Dendritic cell treated with granulocyte-macrophage colony-stimulating factor and Interleukin-4, amounts not matched to agents 40 ng/mL and 50 ng/mL, for 4 days (primary cell): ENCODE results near the gene DNAJB2.

Experiments used
- H3K27ac Mint-ChIP-seq: one replicate; pipeline ENCODE4 v1.8.0; 2022; ENCODE audit warnings: mild to moderate bottlenecking, mixed read lengths
- H3K27me3 Mint-ChIP-seq: one replicate; pipeline ENCODE4 v1.8.0; 2022; ENCODE audit warnings: mild to moderate bottlenecking, mixed read lengths
- H3K36me3 Mint-ChIP-seq: one replicate; pipeline ENCODE4 v1.8.0; 2022; ENCODE audit warnings: low read depth, mixed read lengths
- H3K4me1 Mint-ChIP-seq: one replicate; pipeline ENCODE4 v1.8.0; 2022; ENCODE audit warnings: low read depth, mixed read lengths
- H3K4me3 Mint-ChIP-seq: one replicate; pipeline ENCODE4 v1.8.0; 2022; ENCODE audit warnings: mild to moderate bottlenecking, moderate library complexity, mixed read lengths
- H3K9me3 Mint-ChIP-seq: one replicate; pipeline ENCODE4 v1.8.0; 2022; ENCODE audit warnings: mixed read lengths
- intact Hi-C: fragments of 100-400 bp; cut with micrococcal nuclease; formaldehyde crosslinking; loops from one replicate; pipeline ENCODE4 v1.15.0; 2022

The DNAJB2 gene

DNA sequence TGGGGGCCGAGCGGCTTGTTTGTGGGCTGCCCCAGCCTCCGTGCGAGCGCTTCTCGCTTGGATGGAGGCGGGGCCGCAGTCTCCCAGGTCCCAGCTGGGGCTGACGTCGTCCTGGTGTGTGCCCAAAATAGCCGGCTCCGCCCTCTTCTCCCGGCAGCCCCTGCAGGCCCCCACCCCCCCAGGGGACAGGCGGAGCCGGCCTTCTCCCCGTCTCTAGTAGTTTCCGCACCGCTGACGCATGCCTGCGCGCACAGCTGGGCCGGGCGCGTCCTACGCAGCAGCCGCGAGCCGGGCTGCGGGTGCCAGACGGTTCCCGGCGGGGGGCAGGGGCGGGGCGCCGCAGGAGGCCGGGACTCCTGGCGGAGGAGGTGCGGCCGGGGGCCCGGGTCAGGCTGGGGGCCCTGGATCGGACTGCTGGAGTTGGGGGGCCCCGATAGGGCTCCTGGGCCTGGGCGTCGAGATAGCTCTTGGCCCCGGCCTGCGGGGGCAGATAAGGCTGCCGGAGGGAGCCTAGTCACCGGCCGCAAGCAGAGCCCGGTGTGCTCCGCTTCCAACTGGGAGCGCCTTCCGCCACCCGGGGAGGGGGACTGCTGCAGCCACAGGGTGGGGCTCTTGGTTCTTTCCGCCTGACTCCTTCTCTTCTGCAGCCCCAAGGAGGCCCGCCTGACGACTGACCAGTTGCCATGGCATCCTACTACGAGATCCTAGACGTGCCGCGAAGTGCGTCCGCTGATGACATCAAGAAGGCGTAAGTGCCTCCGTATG, at the start of gene DNAJB2:
DNAJB2 (plus strand) TSS at position 216 of the 765 bp plus-strand sequence; CDS start at position 684, 468 bp downstream.
- Mint-ChIP-seq H3K36me3 (peaks cover 49% of the 10 kb centered on the region), H3K27me3 (peaks cover 5% of the 10 kb centered on the region), H3K9me3 (no peaks in the 10 kb centered on the region), H3K4me3 (peak within 1 kb of the TSS; percentile 86), H3K27ac (peak within 1 kb of the TSS; percentile 89), H3K4me1 (peaks cover 50% of the 10 kb centered on the region)
- intact Hi-C loops, result loop anchor here (1.0 to 5.0 kb wide), 3 partner anchors 102 to 119 kb away; partner anchors contain the start of genes DNPEP and NHEJ1

GRCh38 chr2:219230059-219230540, 49.1 kb upstream of the DNAJB2 start:
- Mint-ChIP-seq H3K27me3 (peaks cover 6% of the 10 kb centered on the region), H3K4me1 (peaks cover 48% of the 10 kb centered on the region), H3K9me3 (no peaks in the 10 kb centered on the region), H3K4me3 (peak overlapping the region; percentile 92), H3K27ac (peak overlapping the region; percentile 93), H3K36me3 (peaks cover 85% of the 10 kb centered on the region)
- intact Hi-C loops, result no loop called here

- Mint-ChIP-seq H3K4me1 (peaks cover 16% of the 10 kb centered on the region), H3K4me3 (no peak overlapping the region), H3K27ac (no peak overlapping the region), H3K9me3 (no peaks in the 10 kb centered on the region), H3K27me3 (no peaks in the 10 kb centered on the region), H3K36me3 (peaks cover 89% of the 10 kb centered on the region)
- intact Hi-C loops, result no loop called here
Observed at GRCh38 chr2:219234331-219234730, 44.8 kb upstream of the DNAJB2 start.

- Mint-ChIP-seq H3K27me3 (no peaks in the 10 kb centered on the region), H3K36me3 (peaks cover 60% of the 10 kb centered on the region), H3K27ac (peak overlapping the region; percentile 69), H3K4me3 (peak overlapping the region; percentile 83), H3K9me3 (no peaks in the 10 kb centered on the region), H3K4me1 (peaks cover 45% of the 10 kb centered on the region)
- intact Hi-C loops, result no loop called here
Observed at GRCh38 chr2:219243291-219243761, 35.8 kb upstream of the DNAJB2 start.

- H3K27me3 Mint-ChIP-seq, result no peaks in the 10 kb centered on the region
- intact Hi-C loops, result loop anchor here (1.0 to 2.0 kb wide), 2 partner anchors 16 to 38 kb away; partner anchors contain the start of genes ANKZF1, ATG9A and ZFAND2B
- H3K4me3 Mint-ChIP-seq, result peak overlapping the region; percentile 85
- H3K9me3 Mint-ChIP-seq, result no peaks in the 10 kb centered on the region
- H3K27ac Mint-ChIP-seq, result peak overlapping the region; percentile 90
- H3K36me3 Mint-ChIP-seq, result peaks cover 60% of the 10 kb centered on the region
- peaks cover 59% of the 10 kb centered on the region for H3K4me1 Mint-ChIP-seq
Observed at GRCh38 chr2:219244789-219245147, 34.4 kb upstream of the DNAJB2 start.

- Mint-ChIP-seq H3K9me3 (no peaks in the 10 kb centered on the region), H3K4me1 (peaks cover 65% of the 10 kb centered on the region), H3K27me3 (no peaks in the 10 kb centered on the region), H3K27ac (peak within 1 kb of the TSS; percentile 90), H3K4me3 (peak within 1 kb of the TSS; percentile 85), H3K36me3 (peaks cover 60% of the 10 kb centered on the region)
- intact Hi-C loops, result loop anchor here (1.0 to 2.0 kb wide), 2 partner anchors 17 to 39 kb away; partner anchors contain the start of genes ANKZF1, ATG9A and ZFAND2B
Observed at GRCh38 chr2:219245148-219245898, 33.8 kb upstream of the DNAJB2 start, which contains the start of the genes GLB1L and STK16. TSS of gene GLB1L (minus strand) at chr2:219245444. CDS start at chr2:219243573, 1,871 bp downstream. TSS of gene STK16 (plus strand) at chr2:219245479. CDS start at chr2:219246000, 521 bp downstream.

- intact Hi-C loops, result loop anchor here (1.0 to 2.0 kb wide), 2 partner anchors 17 to 40 kb away; partner anchors contain the start of genes ANKZF1, ATG9A and ZFAND2B
- no peaks in the 10 kb centered on the region for H3K9me3 Mint-ChIP-seq
- no peaks in the 10 kb centered on the region for H3K27me3 Mint-ChIP-seq
- peaks cover 60% of the 10 kb centered on the region for H3K36me3 Mint-ChIP-seq
- peaks cover 70% of the 10 kb centered on the region for H3K4me1 Mint-ChIP-seq
- peak overlapping the region; percentile 90 for H3K27ac Mint-ChIP-seq
- H3K4me3 Mint-ChIP-seq, result peak overlapping the region; percentile 85
Observed at GRCh38 chr2:219245899-219246230, 33.3 kb upstream of the DNAJB2 start.

DNA sequence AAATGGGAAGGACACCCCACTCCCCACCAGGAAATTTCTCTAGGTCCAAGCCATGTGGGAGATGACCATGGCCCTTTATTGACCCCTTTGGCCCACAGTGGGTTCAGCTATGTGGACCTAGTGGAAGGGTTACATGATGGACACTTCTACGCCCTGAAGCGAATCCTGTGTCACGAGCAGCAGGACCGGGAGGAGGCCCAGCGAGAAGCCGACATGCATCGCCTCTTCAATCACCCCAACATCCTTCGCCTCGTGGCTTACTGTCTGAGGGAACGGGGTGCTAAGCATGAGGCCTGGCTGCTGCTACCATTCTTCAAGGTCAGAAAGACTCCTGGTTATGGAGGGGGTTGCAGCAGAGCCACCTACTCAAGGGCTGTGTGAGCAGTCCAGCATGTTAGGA, 32.6 kb upstream of the DNAJB2 start:
- intact Hi-C loops, result no loop called here
- no peak overlapping the region for H3K4me3 Mint-ChIP-seq
- H3K4me1 Mint-ChIP-seq, result peaks cover 77% of the 10 kb centered on the region

DNA sequence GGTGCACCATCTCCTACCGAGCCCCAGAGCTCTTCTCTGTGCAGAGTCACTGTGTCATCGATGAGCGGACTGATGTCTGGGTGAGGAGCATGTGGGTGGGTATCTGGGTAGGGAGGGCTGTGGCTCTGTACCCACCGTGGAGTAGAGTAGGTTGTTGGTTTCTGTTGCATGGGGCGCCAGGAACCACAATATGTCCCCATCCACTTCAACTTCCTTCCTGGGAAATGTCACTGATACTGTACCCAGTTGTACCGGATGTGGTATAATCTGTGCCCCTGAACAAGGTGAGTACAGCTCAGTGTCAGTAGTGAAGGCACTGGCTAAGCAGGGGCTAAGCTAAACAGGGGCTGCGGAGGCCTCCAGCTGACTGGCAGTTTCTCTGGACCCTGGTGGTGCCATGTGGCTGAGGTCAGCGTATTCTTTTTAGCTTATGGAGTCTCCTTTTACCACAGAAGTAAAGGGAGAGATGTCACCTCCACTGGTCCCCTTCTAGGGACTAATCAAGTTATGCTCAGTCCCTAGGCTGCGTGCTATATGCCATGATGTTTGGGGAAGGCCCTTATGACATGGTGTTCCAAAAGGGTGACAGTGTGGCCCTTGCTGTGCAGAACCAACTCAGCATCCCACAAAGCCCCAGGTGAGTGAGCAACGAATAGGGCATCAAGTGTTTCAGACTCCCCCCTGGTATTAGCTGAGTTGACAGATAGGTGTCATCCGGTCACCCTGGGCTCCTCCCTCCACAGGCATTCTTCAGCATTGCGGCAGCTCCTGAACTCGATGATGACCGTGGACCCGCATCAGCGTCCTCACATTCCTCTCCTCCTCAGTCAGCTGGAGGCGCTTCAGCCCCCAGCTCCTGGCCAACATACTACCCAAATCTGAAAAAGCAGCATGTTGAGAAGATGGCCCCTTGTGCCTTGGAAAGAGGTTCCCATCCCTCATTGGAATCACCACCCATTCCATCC, 31.2 kb upstream of the DNAJB2 start:
- Mint-ChIP-seq H3K9me3 (no peaks in the 10 kb centered on the region), H3K27ac (peak overlapping the region; percentile 47), H3K36me3 (peaks cover 53% of the 10 kb centered on the region), H3K27me3 (no peaks in the 10 kb centered on the region), H3K4me3 (no peak overlapping the region), H3K4me1 (peaks cover 83% of the 10 kb centered on the region)
- intact Hi-C loops, result no loop called here

More for the DNA sequence above, 32.6 kb upstream of the DNAJB2 start:
- peaks cover 60% of the 10 kb centered on the region for H3K36me3 Mint-ChIP-seq
- no peak overlapping the region for H3K27ac Mint-ChIP-seq
- no peaks in the 10 kb centered on the region for H3K9me3 Mint-ChIP-seq
- H3K27me3 Mint-ChIP-seq, result no peaks in the 10 kb centered on the region

DNA sequence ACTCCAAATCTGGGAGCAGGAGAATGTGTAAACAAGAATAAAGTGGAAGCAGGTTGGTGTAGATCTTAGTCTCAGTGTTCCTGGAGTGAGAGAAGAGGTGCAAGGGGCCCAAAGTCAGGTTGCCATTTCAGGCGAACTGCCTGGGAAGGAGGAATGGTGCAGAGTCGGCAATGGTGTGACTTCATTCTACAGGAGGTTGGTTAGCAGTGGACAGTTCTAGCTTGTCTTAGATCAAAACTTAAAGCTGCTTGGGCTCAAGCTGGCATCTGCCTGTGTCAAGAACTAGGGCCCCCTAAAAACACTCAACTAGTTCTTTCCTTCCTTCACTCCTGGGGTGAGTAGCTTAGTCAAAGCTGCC, 30.3 kb upstream of the DNAJB2 start:
- intact Hi-C loops, result no loop called here
- H3K36me3 Mint-ChIP-seq, result peaks cover 59% of the 10 kb centered on the region

DNA sequence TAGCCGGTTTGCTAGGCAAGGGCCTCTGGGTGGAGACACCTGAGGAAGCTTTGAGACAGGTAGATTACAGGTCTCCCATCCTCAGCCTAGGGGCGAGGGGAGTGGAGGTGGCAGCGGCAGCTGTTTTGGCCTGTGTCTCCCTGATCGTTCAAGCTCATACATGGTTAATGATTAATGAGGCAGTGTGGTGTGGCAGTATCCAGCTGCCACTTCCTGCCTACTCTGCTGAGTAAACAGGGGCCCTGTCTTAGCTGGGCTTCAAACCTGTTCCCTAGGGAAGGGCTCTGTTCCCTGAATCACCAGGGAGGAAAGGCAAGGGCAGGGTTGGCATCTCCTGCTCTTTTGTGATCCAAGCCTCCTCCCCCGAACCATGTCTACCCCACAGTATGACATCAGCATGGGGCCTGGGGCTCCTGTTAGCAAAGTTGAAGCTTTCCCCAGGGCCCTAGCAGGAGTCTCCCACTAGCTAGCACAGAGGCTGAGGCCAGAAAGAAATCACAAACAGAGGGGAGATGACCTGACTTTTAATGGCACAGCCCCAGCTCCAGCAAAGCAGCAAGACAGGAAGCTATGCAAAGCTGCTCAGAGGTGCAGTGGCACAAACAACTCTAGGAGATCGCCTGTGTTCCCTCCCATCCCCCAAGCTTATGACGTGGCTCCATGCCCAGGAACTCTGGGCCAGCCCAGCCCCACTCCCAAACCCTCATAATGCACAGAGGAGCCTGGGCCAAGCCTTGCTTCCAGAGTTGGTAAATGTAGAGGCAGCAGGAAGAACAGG, 29.8 kb upstream of the DNAJB2 start:
- Mint-ChIP-seq H3K36me3 (peaks cover 59% of the 10 kb centered on the region), H3K4me3 (peak overlapping the region; percentile 37), H3K9me3 (no peaks in the 10 kb centered on the region), H3K27ac (peak overlapping the region; percentile 47), H3K27me3 (no peaks in the 10 kb centered on the region), H3K4me1 (peaks cover 80% of the 10 kb centered on the region)
- intact Hi-C loops, result no loop called here

More for the DNA sequence above, 30.3 kb upstream of the DNAJB2 start:
- Mint-ChIP-seq H3K4me1 (peaks cover 81% of the 10 kb centered on the region), H3K27ac (peak overlapping the region; percentile 47), H3K9me3 (no peaks in the 10 kb centered on the region), H3K27me3 (no peaks in the 10 kb centered on the region), H3K4me3 (peak overlapping the region; percentile 37)

DNA sequence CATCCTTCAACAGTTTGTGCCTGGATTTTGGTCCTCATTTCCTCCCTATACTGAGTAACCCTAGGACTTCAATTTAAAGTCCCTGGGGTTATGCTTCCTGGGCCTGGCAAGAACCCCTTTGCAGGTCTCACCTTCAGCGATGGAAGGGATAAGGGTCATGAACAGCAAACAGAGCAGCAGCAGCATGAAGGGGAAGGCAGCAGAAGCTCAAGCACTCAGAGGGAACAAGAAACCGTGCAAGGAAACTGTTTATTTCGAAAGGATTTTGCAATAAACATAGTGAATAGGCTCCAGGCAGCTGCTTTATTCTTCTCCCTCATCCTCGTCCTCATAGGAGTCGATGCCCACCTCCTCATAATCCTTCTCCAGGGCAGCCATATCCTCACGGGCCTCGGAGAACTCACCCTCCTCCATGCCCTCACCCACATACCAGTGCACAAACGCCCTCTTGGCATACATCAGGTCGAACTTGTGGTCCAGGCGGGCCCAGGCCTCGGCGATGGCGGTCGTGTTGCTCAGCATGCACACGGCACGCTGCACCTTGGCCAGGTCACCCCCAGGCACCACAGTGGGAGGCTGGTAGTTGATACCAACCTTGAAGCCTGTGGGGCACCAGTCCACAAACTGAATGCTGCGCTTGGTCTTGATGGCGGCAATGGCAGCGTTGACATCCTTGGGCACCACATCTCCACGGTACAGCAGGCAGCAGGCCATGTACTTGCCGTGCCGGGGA, 29.0 kb upstream of the DNAJB2 start:
- peaks cover 59% of the 10 kb centered on the region for H3K36me3 Mint-ChIP-seq
- no peaks in the 10 kb centered on the region for H3K27me3 Mint-ChIP-seq
- peak overlapping the region; percentile 20 for H3K4me3 Mint-ChIP-seq
- no peaks in the 10 kb centered on the region for H3K9me3 Mint-ChIP-seq
- peak overlapping the region; percentile 47 for H3K27ac Mint-ChIP-seq
- peaks cover 80% of the 10 kb centered on the region for H3K4me1 Mint-ChIP-seq
- intact Hi-C loops, result loop anchor here (5.0 kb wide), 1 partner anchor 33 kb away; the partner anchor contains the start of gene ABCB6
